Fibroblast of peridontal ligament (primary cell): Measurements from ENCODE around the gene AGK.

Experiments
- DNase-seq: peaks from one replicate; pipeline ENCODE4 v3.0.0-alpha.2; 2010; ENCODE audit errors: extremely low read depth

The AGK gene, protein sequence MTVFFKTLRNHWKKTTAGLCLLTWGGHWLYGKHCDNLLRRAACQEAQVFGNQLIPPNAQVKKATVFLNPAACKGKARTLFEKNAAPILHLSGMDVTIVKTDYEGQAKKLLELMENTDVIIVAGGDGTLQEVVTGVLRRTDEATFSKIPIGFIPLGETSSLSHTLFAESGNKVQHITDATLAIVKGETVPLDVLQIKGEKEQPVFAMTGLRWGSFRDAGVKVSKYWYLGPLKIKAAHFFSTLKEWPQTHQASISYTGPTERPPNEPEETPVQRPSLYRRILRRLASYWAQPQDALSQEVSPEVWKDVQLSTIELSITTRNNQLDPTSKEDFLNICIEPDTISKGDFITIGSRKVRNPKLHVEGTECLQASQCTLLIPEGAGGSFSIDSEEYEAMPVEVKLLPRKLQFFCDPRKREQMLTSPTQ

DNA sequence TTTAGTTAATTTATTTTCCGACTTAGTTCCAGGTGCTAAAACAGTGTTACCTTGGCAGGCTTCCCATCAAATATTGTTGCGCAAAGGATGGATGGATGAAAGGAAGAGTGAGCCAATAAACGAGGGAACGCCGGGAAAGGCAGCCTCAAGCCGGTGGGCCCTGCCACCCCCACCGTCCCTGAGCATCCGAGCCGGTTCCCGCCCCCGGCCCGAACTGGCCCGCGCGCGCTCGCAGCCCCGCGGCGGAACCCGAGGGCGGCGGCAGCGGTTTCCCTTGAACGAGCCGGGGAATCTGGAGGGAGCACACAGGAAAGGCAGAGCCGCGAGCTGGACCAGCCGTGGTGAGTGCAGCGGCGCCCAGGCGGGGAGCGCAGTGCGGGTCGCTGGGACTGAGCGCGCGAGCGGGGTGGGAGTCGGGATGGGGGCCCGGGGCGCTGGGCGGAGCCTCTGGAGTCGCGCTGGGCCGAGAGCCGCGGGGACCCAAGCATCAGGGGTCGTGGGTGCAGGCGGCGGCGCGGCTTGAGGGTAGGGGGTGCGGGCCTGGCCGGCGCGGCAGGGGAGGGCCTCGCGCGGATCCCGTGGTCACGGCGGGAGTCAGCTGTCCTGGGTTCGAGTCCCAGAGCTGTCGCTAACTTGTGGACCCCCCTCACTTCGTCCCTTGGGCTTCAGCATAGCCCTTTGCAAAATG is at the start of gene AGK:
TSS of gene AGK (plus strand) at position 317 of the 688 bp plus-strand sequence. CDS start 4,057 bp downstream, outside the sequence.
- DNase-seq: peak; percentile 72

DNA sequence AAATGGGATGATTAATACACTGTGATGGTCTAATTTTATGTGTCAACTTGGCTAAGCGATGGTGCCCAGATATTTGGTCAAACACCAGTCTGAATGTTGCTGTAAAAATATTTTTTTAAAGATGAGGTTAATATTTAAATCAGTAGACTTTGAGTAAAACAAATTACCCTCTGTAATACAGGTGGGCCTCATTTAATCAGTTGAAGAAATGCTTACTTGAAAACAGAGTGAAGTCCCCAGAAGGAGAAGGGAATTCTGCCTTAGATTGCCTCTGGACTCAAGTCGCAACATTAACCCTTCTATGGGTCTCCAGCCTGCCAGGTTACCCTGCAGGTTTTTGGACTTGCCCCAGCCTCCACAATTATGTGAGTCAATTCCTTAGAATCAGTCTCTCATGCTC is 49.8 kb upstream of the AGK start:
- DNase-seq: no peak

DNA sequence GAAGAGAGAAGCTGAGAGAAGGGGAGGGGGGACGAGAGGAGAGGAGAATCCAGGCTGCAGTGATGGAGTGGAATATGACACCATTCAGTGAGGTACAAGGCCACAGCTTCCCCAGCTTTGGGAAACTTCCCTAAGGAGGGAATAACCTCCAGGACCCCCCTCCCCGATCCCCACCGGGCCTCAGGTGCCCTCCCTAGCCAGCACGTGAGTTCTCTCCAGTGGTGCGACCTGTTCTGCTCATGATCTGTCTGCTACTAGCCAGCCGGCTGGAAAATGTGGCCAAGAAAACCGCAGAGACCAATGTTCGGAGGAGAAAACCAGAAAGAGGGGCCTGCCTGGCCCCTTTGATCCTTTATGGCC is 39.9 kb upstream of the AGK start:
- no peak for DNase-seq

DNA sequence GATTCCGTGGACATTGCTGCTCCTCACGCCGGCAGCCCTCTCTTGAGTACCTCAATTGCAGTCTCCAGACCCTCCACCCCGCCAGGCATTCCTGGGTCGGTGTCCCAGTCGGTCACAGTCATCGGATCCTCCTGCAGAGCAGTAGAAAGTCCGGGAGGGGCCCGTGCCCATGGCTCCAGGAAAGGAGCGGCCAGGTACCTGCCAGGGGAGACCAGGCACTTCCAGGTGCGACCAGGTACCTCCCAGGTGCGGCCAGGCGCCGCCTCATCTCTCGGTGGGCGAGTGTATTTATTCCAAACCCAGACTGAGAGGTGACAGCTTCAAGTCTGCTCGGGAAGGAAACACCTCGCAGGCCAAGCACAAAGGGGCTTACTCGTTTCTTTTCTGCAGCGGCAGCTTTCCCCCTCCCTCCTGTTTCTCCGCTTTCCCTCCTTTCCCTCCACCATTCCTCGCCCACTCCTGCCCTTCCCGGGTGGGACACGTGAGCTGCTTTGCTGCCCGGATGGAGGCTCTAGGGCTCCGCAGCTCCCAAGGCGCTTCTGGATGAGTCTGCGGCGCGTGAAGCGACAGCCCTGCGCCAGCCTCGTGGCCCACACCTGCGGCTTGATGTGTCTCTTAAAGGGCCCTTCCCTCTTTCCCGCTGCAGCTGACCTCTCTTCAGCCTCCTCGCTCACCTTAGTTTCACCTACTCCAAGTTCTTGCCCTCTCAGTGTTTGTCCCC is 39.4 kb upstream of the AGK start:
- DNase-seq: no peak

DNA sequence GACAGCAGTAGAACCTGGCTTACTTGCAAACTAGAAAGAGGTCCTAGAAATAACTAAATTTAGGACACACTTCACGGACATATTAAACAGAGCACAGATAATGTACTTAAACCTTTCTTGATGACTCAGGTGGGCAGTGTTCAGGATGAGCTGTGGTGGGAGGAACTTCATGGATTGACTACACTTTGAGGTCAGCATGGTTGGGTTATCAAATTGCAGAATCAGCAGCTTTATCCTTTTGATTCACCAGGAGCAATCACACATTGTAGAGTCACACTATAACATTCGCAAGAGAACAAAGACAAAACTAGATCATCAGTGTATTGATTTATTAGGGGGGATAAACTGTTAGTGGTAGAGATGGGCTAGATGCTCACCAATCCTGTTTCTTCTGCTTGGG is 38.6 kb upstream of the AGK start:
- no peak for DNase-seq

DNA sequence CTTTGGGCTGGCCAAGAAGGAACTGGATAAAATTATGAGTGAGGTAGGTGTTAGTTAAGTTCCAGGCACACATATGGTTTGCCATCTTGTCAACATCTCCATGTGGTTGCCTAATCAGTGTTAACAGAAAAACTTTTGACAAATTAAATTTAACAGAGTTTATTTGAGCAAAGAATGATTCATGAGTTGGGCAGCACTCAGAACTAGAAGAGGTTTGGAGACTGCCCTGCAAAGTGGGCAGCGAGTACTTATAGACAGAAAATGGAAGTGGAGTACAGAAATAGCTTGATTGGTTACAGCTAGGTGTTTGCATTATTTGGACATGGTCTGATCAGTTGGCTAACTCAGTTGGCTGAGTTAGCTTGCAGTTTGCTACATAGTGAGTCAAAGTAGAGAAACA is 37.5 kb upstream of the AGK start:
- no peak for DNase-seq

DNA sequence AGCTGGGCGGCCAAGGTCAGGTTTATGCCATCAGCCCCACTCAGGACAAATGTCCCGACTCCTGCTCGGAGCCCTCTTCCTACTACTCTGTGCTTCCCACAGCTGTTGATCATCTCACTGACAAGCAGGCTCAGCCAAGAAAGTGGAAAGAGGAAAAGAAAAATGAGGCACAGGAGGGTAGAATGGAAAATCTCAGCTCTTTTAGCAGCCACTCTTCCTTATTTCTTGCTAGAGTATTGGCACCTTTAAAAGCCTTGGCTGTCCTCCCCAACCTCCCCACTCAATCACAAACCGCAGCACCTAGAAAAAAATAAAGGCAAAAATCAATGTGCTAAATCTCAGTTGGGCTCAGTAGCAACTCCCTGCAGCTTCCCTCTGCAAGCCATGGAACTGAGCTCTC is 35.3 kb upstream of the AGK start:
- no peak for DNase-seq

DNA sequence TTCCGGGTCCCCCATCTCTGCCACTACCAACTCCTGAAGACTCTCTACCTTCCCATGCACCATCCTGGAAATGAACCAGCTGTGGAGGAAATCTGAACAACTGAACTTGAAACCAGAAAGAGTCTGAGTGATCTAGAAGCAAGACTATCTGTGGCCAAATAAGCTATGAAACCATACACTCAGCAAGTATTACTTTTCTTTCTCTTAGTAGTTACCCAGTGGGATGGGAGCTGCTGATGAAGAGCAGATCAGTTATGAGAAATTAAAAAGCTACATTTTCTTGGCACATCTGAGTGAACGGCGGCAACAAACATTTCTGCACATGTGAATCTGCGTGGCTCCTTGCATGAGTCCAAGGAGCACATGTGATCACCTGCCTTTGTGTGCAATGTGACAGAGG is 31.6 kb upstream of the AGK start:
- no peak for DNase-seq

DNA sequence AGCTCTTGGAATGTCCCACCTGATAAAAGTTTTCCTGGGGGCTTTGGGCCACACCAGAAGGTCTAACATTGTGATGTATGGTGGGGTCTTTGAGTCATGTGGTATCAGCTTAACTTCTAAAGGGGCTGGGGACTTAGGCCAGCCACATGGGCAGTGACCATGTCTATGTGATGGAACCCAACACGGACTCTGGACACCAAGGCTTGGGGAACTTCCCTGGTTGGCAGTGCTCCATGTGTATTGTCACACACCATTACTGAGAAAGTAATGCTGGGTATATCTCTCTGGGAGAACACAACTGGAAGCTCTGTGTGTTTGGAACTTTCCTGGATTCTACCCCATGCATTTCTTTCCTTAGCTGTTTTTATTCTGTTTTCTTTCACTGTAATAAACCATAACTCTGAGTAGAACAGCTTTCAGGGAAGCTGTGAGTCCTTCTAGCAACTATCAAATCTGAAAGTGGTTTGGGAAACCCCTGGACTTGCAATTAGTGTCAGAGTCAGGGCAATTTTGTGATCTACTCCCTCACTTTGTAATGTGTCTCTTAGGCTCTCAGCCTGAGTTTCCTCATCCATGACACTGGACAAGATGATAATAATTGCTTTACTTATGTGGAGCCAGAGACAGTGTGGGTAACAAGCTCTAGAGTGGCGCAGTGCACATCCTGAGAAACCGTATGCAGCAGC is 28.4 kb upstream of the AGK start:
- DNase-seq: no peak

DNA sequence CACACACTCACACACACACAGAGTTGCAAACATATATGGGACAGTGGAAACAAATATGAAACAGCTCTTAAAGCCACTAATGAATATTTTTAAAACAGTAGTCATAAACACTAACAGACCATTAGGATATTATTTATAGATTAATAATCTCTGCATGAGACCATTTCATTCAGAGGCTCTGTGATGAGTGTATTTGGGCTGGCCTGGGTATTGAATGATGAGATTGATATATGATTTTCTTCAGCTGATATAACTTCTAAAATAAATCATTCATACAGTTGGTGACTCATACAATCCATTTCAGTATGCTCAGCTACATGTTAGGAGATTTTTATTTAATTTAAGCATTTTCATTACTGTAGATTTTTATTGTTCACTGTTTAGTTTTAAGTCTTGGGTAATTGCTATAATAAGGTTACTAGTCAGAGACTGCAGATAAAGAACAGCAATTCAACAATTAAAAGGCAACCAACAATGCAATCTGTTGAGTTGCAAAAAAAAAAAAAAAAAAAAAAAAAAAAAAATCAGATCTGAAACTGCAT is 25.2 kb upstream of the AGK start:
- DNase-seq: no peak

DNA sequence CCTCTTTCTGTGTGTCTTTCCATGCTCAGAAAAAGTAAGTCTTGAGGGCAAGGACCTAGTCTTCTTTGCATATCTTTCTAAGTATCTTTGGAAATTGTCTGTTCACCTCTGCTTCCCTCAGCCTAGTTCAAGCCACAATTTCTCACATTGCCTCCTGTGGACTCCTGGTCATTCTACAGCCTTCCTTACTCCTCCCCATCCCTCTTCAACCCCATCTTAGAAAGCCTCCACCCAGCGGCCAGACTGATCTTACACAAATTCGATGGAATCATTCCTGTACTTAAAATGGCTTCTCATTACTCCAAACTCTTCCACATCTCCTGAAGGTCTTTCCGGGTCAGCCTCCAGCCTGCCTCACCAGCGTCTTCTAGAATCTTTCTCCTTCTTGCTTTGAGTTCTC is 24.1 kb upstream of the AGK start:
- DNase-seq: no peak

DNA sequence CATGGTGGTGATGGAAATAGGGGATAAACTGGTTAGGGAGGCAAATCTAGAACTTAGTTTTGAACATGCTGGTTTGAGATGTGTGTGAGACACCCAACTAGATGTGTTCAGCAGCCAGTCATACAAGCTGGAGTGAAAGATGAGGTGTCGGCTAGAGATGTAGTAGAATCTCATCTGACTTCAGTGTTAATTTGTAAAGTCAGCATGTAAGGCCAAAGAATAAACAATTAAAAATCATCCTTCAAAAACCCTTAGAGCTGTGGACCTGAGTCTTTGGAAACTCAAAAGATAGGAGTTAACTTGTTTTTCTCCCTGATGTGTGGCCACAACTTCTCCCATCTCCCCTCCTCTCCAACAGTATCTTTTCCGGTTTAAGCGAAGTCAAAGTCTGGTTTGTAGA is 22.8 kb upstream of the AGK start:
- no peak for DNase-seq

DNA sequence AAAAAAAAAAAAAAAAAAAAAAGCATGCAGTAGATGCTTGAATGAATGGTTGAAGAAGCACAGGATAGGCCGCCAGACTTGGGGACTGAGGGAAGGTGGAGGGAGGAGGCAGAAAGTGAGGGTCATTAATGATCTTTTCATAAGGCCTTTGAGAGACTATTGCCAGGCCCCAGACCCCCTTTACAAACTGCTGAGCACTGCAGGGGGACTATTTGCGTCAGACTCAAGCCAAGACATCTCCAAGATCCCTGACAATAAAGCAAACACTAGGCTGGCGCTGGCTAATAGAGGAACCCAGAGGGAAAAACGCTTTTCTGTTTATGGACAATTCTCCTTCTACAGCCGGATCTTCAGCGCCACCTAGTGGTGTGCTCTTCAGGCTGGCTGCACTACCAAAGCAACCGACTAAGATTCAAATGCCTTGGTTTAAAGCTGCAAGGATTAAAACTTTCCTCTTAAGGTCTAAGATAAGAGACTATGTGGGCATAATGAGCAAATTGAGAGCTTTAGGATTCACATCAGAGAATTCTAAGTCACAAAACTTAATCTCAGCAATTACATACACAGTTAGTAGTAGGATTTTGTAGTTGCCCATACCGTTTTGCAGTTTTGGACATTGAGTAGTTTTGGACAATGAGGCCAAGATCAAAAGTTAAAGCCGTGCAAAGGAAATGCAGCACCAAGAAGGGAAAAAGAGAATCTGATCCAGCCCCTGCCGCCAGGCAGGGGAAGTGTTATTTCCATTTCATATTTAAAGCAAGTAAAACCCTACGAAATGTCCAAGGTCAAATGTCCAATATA is 17.9 kb upstream of the AGK start:
- DNase-seq: peak; percentile 85

DNA sequence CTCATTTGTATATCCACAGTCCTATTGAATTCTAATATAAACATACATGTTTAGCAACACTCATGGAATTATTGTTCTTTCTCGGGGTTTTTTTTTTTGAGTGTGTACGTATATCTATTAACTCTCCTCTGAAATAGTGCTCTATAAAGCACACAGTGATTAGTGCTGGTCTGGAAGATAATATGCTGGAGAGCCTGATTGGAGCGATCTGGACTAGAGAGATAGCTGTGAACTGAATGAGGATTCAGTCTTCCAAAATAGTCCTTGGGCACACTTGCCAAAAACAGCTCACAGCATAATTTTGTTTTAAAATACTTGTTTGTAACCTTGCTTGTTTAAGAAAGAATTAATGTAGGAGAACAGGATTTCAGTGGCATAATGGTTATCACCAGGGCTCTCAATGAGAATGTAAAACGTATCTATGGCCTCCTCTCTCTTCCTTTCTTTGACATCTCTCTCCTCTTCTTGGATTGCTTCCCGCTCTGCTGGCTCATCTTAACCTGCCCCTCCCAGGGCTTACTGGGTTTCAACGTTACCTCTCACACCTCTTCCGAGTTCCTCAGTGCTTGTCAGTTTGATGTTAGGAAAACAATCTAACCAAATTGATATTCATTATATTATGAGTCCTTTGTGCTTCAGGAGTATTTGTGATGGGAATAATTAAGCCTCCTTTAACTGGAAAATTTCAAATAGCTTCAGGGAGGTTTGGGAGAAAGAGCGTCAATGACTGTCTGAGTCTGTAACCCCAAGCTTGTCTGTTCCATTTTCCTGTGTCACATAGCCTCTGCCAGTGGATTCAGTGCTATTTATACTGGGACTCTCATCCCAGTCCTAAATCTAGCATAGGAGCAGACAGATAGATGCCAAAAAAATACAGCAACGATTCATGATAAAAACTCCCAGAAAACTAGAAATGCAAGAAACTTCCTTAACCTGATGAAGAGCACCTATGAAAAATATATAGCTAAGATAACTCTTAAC is 16.2 kb upstream of the AGK start:
- no peak for DNase-seq

DNA sequence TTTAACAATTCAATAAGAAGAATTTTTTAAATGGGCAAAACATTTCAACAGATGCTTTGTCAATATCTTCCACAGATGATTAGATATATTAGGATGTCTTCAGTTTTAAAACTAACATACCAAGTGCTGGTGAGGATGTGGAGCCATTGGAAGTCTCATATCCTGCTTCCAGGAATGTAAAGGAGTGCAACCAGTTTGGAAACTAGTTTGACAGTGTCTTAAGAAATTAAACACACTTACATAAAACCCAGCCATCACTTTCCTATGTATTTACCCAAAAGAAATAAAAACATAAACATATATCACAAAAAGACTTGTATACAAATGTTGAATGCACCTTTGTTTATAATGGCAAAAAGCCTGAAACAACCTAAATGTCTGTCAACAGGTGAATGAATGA is 13.3 kb upstream of the AGK start:
- no peak for DNase-seq

DNA sequence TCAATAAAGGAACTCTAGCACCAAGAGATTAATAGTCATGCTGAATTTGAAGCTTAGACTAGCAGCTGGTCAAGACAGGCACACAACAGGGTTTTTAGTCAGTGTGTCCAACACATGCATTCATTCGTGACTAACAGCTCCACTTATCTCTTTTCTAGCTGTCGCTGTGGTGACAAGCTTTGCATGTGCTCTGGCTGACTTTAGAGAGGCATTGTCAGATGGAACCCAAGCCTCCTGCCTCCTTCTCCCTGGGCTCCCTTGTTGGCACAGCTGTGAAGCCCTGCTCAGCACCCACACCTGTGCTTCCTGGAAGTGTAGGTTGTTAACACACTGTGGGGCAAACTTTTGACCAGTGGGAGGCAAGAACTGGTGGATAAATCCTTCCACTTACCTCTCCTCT is 9.8 kb upstream of the AGK start:
- no peak for DNase-seq

DNA sequence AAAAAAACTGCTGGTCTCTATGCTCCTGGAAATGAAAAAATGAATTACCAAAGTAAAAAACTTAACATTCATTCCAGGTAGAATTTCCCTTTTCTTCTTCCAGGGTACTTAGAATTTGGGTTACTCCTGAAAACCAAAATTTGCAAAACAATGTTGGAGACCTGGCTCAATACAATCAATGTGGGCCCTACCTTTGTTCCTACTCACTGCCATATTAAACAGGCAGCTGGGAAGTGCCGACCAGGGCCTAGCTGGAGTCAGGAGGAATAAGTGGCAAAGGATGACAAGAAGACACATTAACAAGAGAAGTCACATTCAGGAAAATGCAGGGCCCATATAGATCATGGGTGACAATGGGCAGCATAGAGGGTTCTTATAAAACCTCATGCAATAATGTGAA is 6.4 kb upstream of the AGK start:
- DNase-seq: no peak

DNA sequence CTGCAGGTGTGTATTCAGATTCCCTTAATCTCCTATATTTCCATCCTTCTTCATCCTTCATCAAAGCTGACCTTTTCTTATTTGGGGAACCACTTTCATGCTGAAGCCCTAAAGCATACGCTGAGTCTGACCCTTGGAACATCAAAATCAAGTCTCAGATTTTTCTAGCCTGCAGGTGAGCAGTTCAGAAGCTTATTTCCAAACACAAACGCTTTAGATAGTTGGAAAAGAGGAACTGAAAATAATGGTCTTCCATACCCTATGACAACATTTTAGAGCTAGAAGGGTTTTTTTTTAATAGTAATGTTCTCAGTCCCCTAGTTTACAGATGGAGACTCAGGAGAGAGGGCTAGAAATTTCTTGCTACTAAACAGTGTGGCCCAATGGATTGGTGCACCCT is 1.6 kb upstream of the AGK start:
- DNase-seq: no peak

DNA sequence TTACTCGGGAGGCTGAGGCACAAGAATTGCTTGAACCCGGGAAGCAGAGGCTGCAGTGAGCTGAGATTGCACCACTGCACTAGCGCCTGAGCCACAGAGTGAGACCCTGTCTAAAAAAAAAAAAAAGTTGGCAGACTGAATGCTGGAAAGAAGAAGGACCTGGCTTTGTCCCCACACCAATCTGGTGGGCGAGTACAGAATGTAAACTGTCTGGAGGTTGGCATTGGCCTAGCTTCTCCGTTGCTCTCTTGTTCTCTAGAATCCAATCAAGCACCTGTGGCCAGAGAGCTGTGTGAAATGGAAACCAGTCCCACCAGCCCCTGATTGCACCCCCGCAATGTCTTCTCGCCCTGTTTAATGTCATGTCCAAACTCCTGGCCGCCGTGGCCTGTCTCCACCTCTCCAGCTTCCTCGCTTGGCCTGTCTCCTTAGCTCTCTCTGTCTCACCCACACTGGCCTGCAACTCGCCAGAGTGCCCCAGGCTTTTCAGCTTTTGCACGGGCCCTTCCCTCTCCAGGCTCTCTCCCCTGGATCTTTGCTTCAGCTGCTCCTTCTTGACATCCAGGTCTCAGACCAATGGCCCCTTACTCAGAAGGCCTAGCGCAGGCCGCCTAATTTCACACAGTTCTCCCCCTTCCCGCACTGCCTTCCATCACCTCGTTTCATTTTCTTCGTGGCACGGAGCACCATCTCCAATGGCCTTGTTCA is 670 bp upstream of the AGK start:
- no peak for DNase-seq
